Stimulated activated CD4-positive, alpha-beta T cell treated with anti-CD3 and anti-CD28 coated beads, TNF-alpha, amount 100 ng/mL, for 48 hours (primary cell): ENCODE measurements around the gene POF1B.
"Not testable (repeated sequence)": the region's sequence is repeated elsewhere in the genome, so short reads cannot be mapped to it uniquely, and the experiment has no call there.

Source experiments
- DNase-seq, 3 donors: peaks; one replicate each; pipeline ENCODE4 v3.0.0-alpha.2; 2020; ENCODE audit warnings: low read depth in 3 of 3

Gene POF1B

GRCh38 chrX:85379174-85379907 lies at the start of gene POF1B:
TSS of gene POF1B (minus strand) at chrX:85379665. CDS start at chrX:85379454, 211 bp downstream.
- DNase-seq = no peak

GRCh38 chrX:85429066-85429465 lies 49.6 kb upstream of the POF1B start:
- no peak for DNase-seq

- no peak for DNase-seq
Measured at GRCh38 chrX:85419293-85419692, 39.8 kb upstream of the POF1B start.

DNA sequence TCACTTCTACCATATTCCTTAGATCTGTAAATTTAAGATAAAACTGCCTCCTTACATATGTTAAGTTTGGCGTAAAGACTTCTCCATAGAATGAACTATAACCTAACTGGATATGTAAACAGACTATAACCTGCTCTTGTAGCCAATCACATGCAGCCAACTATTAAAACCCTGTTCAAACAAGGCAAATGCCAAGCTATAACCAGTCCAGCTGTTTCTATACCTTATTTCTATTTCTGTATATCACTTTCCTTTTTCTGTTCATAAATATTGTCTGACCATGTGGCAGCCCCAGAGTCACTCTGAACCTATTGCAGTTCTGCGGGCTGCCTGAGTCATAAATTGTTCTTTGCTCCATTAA lies 12.4 kb upstream of the POF1B start:
- DNase-seq = no peak

- no peak for DNase-seq
Measured at GRCh38 chrX:85391185-85391877, 11.9 kb upstream of the POF1B start.

GRCh38 chrX:85381602-85382001 lies 2.1 kb upstream of the POF1B start:
- no peak for DNase-seq

- no peak for DNase-seq
Measured at GRCh38 chrX:85378461-85378860, 1.0 kb downstream of the POF1B start.

DNA sequence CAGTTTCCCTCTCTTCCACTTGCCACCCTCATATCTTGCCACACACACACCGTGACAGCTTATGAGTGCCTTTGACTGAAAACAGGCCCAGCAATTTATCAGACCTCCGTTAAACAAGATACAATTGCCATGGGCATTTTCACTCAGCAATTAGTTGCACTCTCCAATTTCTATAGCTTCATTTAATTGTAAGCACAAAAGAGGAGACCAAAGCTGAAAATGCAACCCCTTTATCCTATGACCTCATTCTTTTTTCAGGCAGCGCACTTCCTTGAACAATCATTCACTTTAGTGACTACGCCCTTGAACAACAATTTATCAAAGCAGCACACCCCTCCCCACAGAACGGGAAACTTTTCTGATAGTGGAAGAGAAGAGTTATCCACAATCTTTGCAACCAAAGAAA lies 4.1 kb downstream of the POF1B start:
- DNase-seq = no peak

- no peak for DNase-seq
Measured at GRCh38 chrX:85365370-85365995, 14.0 kb downstream of the POF1B start.

- no peak for DNase-seq
Measured at GRCh38 chrX:85359051-85359450, 20.4 kb downstream of the POF1B start.

- DNase-seq = no peak
Measured at GRCh38 chrX:85345523-85345922, 33.9 kb downstream of the POF1B start.

GRCh38 chrX:85327060-85327333 lies 52.5 kb downstream of the POF1B start:
- no peak for DNase-seq

GRCh38 chrX:85326234-85327059 lies 53.0 kb downstream of the POF1B start:
- no peak for DNase-seq

DNA sequence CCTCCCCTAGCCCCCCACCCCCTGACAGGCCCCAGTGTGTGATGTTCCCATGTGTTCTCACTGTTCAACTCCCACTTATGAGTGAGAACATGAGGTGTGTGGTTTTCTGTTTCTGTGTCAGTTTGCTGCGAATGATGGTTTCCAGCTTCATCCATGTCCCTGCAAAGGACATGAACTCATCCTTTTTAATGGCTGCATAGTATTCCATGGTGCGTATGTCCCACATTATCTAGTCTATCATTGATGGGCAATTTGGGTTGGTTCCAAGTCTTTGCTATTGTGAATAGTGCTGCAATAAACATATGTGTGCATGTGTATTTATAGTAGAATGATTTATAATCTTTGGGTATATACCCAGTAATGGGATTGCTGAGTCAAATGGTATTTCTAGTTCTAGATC lies 68.1 kb downstream of the POF1B start:
- not testable (repeated sequence) for DNase-seq

DNA sequence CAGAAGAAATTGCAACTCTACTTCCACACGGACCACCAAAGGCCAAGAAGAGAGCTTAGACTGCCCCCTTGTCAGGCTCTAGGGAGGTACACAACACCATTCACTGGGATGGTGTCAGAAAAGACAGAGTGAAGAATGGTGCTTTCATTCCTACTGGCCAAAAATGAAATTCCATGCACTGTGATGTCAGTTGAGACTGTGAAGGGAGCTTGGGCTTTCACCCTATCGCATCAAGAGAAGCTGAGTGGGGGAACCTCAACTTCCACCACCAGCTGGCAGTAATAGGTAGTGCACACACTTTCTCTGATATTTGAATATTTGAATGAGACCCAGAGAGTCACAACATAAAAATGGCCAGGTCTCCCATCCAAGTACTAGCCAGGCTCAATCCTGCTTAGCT lies 69.7 kb downstream of the POF1B start:
- no peak for DNase-seq

GRCh38 chrX:85303544-85303943 lies 75.9 kb downstream of the POF1B start:
- DNase-seq = no peak

GRCh38 chrX:85288992-85289723 lies 90.3 kb downstream of the POF1B start:
- DNase-seq = no peak

DNA sequence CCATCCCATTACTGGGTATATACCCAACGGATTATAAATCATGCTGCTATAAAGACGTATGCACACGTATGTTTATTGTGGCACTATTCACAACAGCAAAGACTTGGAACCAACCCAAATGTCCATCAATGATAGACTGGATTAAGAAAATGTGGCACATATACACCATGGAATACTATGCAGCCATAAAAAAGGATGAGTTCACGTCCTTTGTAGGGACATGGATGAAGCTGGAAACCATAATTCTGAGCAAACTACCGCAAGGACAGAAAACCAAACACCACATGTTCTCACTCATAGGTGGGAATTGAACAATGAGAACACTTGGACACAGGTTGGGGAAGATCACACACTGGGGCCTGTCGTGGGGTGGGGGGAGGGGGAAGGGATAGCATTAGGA lies 94.2 kb downstream of the POF1B start:
- DNase-seq = not testable (repeated sequence)

- DNase-seq = no peak
Measured at GRCh38 chrX:85244450-85245211, 134.8 kb downstream of the POF1B start.

DNA sequence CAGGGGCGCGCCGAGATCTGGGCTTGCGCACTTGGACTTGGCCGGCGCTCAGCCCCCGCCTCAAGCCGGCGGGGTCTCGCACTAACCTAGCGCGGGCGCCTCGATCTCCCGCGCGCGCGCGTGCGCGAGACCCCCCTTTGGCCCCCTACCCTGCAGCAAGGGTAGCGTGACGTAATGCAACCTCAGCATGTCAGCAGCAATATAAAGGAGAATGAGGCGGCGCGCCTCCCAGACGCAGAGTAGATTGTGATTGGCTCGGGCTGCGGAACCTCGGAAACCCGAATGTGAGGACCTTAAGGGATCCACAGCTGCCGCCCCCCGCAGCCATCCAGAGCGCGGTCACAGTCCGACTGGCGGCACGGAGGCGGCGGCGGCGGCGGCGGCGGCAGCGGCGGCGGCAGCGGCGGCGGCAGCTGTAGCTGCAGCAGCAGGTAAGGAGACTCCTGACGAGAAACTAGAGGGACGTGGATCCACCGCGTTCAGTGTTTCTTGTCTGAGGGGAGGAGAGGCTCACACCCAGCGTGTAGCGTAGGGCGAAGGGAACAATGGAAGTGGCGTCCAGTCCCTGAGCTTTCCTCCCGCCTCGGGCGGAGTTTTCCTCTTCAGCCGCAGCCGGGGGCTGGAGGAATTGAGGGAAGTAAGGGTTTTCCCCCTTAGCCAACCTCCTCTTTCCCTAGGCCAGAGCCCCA lies 135.6 kb downstream of the POF1B start, which contains the start of the genes SATL1 and ZNF711:
TSS of gene SATL1 (minus strand) at position 19 of the 689 bp plus-strand sequence. CDS start 134,811 bp downstream, outside the sequence.
TSS of gene ZNF711 (plus strand) at position 231 of the 689 bp plus-strand sequence. CDS start 3,582 bp downstream, outside the sequence.
- no peak for DNase-seq
